NOMO-1 (cell line): ENCODE results near the gene MUC22.
"Not testable (repeated sequence)": the region's sequence is repeated elsewhere in the genome, so short reads cannot be mapped to it uniquely, and the experiment has no call there.

Source experiments
- DNase-seq, 2 experiments: peaks; one replicate each; lab custom pipeline; 2025; ENCODE audit not compliant: unreplicated experiment in 2 of 2; lab: John Stamatoyannopoulos, UW

The MUC22 gene

GRCh38 chr6:30991891-30992290, 18.4 kb upstream of the MUC22 start:
- DNase-seq = no peak

- peak; percentile 88 to 96 for DNase-seq
These were observed 13.0 kb upstream of the MUC22 start for GRCh38 chr6:30997301-30997700.

GRCh38 chr6:30998785-30999184, 11.5 kb upstream of the MUC22 start:
- no peak for DNase-seq

DNA sequence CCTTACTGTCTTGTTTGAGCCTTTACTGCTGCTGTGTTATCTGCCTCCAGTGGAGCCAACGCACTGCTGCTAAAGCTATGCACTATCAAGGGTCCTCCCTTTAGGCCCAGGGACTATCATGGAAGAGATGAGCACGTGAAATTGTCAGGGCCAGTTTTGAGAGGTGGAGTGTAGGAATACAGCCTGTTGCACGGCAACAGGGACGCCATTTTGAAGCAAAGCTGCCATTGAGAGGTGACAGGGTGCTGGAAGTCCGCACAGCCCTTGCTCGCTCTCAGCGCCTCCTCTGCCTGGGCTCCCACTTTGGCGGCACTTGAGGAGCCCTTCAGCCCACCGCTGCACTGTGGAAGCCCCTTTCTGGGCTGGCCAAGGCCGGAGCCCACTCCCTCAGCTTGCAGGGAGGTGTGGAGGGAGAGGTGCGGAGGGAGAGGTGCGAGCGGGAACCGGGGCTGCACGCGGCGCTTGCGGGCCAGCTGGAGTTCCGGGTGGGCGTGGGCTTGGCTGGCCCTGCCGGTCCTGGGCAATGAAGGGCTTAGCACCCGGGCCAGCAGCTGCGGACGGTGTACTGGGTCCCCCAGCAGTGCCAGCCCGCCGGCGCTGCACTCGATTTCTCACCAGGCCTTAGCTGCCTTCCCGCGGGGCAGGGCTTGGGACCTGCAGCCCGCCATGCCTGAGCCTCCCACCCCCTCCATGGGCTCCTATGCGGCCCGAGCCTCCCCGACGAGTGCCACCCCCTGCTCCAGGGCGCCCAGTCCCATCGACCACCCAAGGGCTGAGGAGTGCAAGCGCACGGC, 10.0 kb upstream of the MUC22 start:
- DNase-seq = not testable (repeated sequence)

GRCh38 chr6:31001281-31001888, 8.9 kb upstream of the MUC22 start:
- no peak for DNase-seq

GRCh38 chr6:31002471-31002870, 7.8 kb upstream of the MUC22 start:
- DNase-seq = no peak

DNA sequence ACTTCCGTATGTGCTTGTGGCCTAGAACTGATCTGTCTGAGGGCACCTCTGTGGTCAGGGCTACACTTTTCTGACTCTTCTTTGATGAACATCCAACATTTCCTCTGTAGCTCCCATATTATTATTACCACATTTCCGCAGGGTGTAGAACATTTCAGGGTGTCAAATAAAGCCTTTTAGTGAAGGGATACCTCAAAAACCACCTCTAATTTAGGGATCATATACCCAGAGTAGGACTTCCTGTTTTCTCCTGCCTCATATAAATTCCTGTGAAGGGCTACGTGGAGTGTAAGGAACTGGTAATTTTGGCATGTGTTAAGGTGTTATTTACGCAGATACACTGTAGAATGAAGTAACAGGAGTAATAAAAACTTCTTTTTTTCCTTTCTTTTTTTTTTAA, 5.5 kb upstream of the MUC22 start:
- peak; percentile 48 for DNase-seq

DNA sequence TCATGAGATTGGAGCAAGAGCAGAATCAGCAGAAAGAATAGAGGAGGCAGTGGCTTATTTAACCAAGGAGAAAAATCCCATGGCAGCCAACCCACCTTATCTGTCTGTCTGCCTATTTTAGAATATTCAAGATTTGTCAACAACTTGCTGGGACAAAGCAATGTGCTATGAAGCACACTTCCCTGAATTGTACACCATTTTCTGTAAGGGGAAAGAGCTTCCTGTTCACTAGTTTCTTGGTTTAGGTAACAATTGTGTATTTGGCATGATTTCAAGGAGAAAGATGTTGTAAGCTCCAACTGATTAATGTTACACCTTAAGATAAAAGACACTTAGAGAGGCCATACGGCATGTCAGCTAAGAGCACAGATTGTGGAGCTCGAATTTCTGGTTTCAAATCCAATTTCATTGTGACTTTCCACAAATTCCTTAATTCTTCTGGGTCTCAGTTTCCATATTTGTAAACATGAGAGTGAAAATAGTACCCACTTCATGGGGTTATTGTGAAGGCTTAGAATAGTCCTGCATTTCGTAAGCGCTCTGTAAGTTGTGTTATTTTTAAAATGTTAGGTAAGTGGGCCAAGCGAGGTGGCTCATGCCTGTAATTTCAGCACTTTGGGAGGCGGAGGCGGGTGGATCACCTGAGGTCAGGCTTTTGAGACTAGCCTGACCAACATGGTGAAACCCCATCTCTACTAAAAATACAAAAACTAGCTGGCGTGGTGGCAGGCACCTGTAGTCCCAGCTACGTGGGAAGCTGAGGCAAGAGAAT, 4.8 kb upstream of the MUC22 start:
- DNase-seq = peak; percentile 19 to 48

DNA sequence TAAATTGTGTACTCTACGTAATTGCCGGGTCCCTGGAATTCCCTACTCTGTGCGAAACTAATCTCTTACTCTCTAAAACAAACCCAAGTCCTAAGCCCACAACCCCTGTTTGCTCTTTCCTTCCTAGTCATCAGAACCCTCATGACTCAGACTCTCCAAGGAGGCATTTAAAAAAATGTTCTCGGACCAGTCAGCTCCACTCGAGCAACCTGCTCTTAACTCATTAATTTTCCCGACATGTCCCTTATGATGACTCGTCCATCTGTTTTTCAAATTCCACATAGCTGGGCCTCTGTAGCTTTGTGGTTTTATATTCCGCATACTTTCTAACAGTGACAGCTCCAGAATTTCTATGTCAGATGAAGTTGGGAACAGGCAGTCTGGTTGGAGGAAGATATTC, 2.6 kb upstream of the MUC22 start:
- no peak for DNase-seq

DNA sequence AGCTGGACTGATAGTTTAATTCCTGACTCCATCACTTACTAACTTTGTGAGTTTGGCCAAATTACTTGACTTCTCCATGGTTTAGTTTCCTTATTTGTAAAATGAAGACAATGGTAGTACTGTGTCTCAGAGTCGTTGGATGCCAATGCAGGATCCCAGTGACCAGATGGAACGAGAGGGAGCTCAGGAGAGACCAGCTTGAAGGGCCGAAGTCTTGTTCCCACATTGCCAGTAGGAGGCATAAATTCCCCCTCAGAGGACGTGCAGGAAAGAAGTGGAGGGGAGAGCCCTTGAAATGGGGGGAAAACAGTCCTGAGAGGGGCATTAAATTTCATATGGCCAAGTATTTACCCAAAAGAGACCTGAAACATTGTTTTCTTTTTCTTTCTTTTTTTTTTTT, 2.1 kb upstream of the MUC22 start:
- no peak for DNase-seq

DNA sequence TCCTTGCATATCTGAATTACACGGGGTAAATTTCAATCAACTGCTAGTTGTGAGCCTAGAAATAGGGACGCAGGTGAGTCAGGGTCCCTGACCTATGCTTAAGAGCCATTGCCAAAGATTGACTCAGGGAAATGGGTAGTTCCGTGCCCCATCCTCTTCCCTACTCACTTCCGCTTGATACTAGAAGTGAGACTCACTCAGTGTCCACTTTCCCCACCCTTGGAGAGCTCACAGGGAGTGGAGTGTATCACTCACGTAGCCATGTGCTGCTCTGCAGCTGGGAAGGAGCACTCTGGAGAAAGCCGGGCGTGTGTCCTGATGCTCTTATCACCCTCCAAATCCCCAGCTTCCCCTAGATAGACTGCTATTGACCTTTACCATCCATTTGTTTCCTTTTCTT, 543 bp upstream of the MUC22 start:
- DNase-seq = no peak

GRCh38 chr6:31011153-31011552, 879 bp downstream of the MUC22 start:
- no peak for DNase-seq

- DNase-seq = no peak
These were observed 6.5 kb downstream of the MUC22 start for GRCh38 chr6:31016659-31017299.

DNA sequence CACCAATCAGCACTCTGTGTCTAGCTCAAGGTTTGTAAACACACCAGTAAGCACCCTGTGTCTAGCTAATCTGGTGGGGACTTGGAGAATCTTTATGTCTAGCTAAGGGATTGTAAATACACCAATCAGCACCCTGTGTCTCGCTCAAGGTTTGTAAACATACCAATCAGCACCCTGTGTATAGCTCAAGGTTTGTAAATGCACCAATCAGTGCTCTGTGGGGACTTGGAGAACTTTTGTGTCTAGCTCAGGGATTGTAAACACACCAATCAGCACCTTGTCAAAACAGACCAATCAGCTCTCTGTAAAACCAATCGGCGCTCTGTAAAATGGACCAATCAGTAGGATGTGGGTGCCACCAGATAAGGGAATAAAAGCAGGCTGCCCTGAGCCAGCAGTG, 7.2 kb downstream of the MUC22 start:
- DNase-seq = not testable (repeated sequence)

DNA sequence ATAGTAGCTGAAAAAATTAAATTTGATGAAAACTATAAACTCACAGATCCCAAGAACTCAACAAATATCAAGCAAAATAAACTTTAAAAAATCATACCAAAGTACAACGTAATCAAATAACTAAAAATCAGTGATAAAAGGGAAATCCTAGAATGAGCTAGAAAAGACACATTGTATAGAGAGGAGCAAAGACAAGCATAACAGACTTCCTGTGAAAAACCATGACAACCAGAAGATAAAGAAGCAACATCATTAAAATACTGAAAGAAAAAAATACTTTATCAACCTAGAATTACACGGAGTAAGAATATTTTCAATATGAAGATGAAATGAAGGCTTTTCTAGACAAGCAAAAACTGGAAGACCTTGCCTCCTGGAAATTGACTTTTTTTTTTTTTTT, 9.8 kb downstream of the MUC22 start:
- peak in 1 of 2 experiments; percentile 66 for DNase-seq

GRCh38 chr6:31020631-31021255, 10.5 kb downstream of the MUC22 start:
- not testable (repeated sequence) for DNase-seq

- DNase-seq = not testable (repeated sequence)
These were observed 11.6 kb downstream of the MUC22 start for GRCh38 chr6:31021705-31022531.

DNA sequence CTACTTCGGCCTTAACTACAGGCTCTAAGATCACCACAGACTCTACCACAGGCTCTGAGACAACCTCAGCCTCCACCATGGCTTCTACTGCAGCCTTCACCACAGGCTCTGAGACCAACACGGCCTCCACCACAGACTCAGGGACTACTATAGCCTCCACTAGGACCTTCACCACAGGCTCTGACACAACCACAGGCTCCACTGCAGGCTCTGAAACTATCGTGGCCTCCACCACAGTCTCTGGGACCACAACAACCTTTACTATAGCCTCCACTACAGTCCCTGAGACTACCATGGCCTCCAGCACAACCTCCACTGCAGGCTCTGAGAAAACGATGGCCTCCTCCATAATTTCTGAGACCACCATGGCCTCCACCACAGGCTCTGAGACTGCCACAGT, 15.3 kb downstream of the MUC22 start:
- no peak for DNase-seq

DNA sequence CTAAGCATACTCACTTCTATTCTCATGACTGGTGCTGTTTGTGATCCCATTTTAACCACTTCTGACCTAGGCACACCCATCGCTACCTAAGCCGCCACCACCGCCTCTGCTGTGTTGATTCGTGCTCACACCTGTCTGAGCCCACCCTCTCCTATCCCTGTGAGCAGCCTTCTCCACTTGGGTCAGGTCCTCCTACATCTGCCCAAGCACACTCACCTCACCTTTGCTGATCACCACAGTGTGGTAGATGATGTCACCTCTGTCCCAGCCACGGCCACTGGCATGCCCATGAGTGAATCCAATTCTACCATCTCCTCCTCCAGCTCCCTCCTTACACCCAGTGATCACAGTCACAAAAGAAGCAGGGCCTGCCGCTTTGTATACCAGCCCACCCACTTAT, 20.8 kb downstream of the MUC22 start:
- DNase-seq = no peak

DNA sequence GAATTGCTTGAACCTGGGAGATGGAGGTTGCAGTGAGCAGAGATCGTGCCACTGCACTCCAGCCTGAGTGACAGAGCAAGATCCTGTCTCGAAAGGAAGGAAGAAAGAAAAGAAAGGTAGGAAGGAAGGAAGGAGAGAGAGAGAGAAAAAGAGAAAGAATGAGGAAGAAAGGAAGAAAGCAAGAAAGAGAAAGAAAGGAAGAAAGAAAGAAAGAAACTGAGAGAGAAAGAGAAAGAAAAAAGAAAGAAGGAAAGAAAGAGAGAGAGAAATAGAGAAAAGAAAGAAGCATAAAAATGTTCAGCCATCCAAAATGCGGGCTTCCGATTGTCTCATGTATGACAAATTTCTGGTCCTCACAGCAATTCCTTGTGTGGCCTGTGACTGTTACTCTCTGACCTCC, 22.8 kb downstream of the MUC22 start:
- DNase-seq = no peak
